Fibroblast of the aortic adventitia (primary cell): ENCODE measurements around the gene SERPINC1. TPM values are rescaled to one million over a fixed set of nuclear protein-coding genes. Genes with fewer than 3 reads are reported as not detected.

Experiments used
- DNase-seq: peaks from one replicate; pipeline ENCODE4 v3.0.0-alpha.2; 2010; ENCODE audit warnings: low read depth
- H3K4me3 ChIP-seq: 2 replicates; pipeline ENCODE4 v1.5.1; 2011; ENCODE audit warnings: low read depth, mild to moderate bottlenecking, control low read depth, low read length, moderate library complexity
- small RNA-seq: library from RNA; depleted of rRNA; stranded (forward); fragments of <200 nt; gene quantifications from one replicate; pipeline ENCODE3, GENCODE V24; 2012
- total RNA-seq: library from RNA; depleted of rRNA; stranded (reverse); fragments of >200 nt; gene quantifications from 2 replicates; pipeline ENCODE4 v1.2.3, GENCODE V29; 2012; ENCODE audit warnings: low replicate concordance
- TF ChIP-seq, protein P1 (sequence below): IDR thresholded peaks from 2 replicates; pipeline ENCODE4 v1.5.1; 2011; ENCODE audit warnings: mild to moderate bottlenecking, low read length, control low read depth, inconsistent platforms; ENCODE audit not compliant: insufficient read depth

Gene SERPINC1
- total RNA-seq, 1 donor = not detected

DNA sequence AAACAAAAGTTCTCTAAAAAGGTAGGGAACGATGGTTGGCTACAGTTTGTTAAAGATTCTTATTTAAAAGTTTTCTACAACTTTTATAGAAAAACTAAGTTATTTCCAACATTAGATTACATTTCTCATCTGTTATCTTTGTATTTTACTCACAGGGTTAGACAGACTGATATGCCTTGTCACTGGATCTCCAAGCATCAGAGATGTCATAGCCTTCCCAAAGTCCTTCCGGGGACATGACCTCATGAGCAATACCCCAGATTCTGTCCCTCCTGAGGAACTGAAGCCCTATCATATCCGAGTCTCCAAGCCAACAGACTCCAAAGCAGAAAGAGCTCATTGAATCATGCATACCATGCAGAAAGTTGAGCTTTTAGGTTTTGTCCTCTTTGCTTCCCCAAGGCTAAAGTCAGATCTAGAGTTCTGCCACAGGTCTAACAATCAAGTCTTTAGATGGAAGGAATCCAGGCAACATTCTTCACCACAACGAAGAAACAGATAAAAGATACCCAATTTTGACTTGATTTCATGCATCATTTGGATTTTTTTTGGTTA lies 59.7 kb downstream of the SERPINC1 start:
- DNase-seq = no peak
- TF ChIP-seq, protein P1, sequence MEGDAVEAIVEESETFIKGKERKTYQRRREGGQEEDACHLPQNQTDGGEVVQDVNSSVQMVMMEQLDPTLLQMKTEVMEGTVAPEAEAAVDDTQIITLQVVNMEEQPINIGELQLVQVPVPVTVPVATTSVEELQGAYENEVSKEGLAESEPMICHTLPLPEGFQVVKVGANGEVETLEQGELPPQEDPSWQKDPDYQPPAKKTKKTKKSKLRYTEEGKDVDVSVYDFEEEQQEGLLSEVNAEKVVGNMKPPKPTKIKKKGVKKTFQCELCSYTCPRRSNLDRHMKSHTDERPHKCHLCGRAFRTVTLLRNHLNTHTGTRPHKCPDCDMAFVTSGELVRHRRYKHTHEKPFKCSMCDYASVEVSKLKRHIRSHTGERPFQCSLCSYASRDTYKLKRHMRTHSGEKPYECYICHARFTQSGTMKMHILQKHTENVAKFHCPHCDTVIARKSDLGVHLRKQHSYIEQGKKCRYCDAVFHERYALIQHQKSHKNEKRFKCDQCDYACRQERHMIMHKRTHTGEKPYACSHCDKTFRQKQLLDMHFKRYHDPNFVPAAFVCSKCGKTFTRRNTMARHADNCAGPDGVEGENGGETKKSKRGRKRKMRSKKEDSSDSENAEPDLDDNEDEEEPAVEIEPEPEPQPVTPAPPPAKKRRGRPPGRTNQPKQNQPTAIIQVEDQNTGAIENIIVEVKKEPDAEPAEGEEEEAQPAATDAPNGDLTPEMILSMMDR = no peak
- no peak overlapping the region for H3K4me3 ChIP-seq

DNA sequence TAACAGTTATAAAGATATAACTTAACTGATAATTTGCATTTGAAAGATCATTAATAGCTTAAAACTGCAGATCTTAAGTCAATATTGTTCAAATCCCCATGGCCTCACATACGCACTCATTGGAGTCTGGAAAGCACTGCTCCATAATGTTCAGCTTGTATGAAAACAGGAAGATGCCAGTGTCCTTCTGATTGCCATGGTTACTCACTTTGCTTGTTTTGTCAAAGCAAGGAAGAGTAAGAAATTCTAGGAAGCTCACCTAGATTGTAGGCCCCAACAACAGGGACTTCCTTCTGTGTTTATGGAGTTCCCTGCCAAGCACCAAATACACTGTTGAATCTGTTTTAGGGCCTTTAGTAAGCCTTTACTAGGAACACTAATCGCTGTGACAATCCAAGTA lies 60.2 kb downstream of the SERPINC1 start:
- TF ChIP-seq, protein P1 = no peak
- no peak for DNase-seq
- H3K4me3 ChIP-seq = no peak overlapping the region

DNA sequence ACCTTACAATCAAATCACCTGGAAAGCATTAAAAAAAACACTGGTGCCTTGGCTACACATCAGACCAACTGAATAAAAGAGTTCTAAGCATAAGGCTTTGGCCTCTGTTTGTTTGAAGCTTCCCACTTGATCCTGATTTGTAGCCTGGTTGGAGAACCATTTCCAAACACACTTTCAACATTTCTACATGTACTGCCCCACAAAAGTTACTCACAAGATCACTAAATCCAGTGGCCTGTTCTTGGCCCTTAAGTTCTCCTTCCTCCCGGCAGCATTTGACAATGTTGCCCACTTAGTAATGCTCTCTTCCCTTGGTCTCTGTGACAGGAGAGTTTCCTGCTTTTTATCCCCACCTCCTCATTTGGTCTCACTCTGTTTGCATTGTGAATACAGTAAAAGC lies 61.1 kb downstream of the SERPINC1 start:
- TF ChIP-seq, protein P1 = no peak
- no peak overlapping the region for H3K4me3 ChIP-seq
- DNase-seq = no peak

Small RNA genes within 50 kb of the gene (small RNA-seq; reads per million reads assigned to genes)
- gene RNA5SP67 = 0.19 reads per million

Other genes with a start within 250 kb of the SERPINC1 start
- 0.09 and 0.82 TPM in 2 replicates for gene ANKRD45, start 247.5 kb downstream of the SERPINC1 start, total RNA-seq
- 16.9 and 30.6 TPM in 2 replicates for gene KLHL20, start 202.3 kb downstream of the SERPINC1 start, total RNA-seq
- 15.9 and 18.3 TPM in 2 replicates for gene DARS2, start 92.7 kb downstream of the SERPINC1 start, total RNA-seq
- 6.5 and 27.5 TPM in 2 replicates for gene CENPL, start 92.4 kb downstream of the SERPINC1 start, total RNA-seq
- gene GAS5, start 49.3 kb downstream of the SERPINC1 start, total RNA-seq = 453 and 516 TPM in 2 replicates
- gene ZBTB37, start 48.9 kb downstream of the SERPINC1 start, total RNA-seq = 6.5 and 11.3 TPM in 2 replicates
- gene RC3H1, start 105.0 kb upstream of the SERPINC1 start, total RNA-seq = 35.7 and 37.0 TPM in 2 replicates
- gene RABGAP1L, start 242.2 kb upstream of the SERPINC1 start, total RNA-seq = 39.9 and 154 TPM in 2 replicates